Measurements from ENCODE around the gene TRIM39.
"Not testable (repeated sequence)": the region's sequence is repeated elsewhere in the genome, so short reads cannot be mapped to it uniquely, and the experiment has no call there.

Gene TRIM39

DNA sequence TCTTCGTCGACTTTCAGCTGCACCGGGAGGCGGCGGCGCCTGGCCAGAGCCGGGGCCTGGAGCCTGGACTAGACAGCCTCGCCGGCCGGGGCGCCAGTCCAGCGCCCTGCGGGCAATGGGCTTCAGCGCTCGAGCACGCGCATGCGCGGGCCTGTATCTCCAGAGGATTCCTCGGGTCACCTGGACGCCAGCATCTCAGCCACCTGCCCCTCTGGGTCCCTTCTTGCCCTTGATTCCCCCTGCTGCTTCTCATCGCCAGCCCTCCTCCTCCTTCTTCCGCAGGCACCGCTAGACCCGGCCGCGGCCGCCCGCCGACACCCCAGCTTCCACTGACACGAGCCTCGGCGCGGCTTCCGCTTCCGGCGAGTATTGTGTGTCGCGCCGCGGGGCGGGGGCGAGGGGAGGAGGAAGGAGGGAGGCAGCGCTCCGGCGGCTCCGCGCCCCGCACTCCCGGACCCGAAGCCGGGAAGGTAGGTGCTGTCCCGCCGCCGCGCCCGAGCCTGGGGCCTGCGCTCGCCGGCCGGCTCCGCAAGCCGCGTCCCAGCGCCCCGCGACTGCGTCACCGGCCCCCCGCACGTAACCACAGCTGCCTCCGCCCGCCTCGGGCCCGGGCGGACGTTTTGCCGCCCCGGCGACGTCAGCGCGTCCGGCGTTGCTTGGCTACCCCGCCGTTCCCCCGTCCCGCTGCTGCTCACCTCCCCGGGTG is at the start of gene TRIM39:
Gene TRIM39, plus strand, starts transcription at position 402 of the 706 bp plus-strand sequence. CDS start 2,391 bp downstream, outside the sequence.
- peak; percentile 82 for DNase-seq

- not testable (repeated sequence) for DNase-seq
Observed at GRCh38 chr6:30280988-30281387, 45.7 kb upstream of the TRIM39 start.

GRCh38 chr6:30282522-30282921 is 44.2 kb upstream of the TRIM39 start:
- DNase-seq: no peak

GRCh38 chr6:30283761-30284160 is 43.0 kb upstream of the TRIM39 start:
- no peak for DNase-seq

DNA sequence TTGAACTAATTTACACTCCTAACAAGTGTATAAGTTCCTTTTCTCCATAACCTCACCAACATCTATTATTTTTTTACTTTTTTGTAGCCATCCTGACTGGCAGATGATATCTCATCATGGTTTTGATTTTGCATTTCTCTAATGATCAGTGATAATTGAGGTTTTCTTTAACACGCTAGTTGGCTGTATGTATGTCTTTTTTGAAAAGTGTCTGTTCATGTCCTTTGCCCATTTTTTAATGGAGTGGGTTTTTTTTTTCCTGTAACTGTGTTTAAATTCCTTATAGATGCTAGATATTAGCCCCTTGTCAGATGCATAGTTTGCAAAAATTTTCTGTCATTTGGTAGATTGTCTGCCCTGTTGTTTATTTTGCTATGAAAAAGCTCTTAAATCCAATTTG is 39.6 kb upstream of the TRIM39 start:
- DNase-seq: no peak

GRCh38 chr6:30295837-30296236 is 30.9 kb upstream of the TRIM39 start:
- no peak for DNase-seq

GRCh38 chr6:30304002-30304401 is 22.7 kb upstream of the TRIM39 start:
- DNase-seq: no peak

DNA sequence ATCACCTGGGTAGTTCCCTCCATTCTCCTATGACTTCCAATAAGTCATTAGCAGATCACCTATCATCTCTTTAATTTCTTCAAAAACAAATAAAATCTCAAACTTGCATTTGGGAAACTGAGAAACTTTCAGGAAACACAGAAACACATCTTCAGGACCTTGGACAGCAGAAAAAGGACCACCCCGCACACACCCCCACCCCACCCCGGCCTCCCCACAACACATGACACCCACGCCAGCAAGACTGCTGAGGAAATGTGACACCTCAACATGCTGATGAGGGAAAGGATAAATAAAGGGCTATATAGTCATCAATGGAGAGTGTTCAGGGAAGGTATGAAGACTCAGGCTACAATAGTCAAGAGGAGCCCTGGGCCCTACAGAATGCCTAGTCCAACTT is 15.6 kb upstream of the TRIM39 start:
- no peak for DNase-seq

DNA sequence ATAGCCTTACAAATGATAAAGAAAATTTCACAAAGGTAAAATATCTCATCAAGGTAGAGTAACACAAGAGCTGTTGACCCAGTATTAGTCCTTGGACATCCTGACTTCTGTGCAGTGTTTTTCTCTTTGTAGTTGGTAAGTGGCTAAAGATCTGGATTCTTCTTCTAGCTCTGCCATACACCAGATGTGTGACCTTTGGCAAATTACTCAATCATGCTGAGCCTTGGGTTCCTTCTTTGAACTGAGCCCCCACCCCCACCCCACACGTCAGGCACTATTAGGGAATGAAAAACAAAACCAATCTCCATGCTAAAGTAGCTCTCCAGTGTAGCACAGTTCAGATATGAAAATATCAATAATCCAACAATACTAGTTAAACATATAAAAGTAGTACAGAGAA is 15.1 kb upstream of the TRIM39 start:
- DNase-seq: no peak

GRCh38 chr6:30312266-30312665 is 14.5 kb upstream of the TRIM39 start:
- no peak for DNase-seq

DNA sequence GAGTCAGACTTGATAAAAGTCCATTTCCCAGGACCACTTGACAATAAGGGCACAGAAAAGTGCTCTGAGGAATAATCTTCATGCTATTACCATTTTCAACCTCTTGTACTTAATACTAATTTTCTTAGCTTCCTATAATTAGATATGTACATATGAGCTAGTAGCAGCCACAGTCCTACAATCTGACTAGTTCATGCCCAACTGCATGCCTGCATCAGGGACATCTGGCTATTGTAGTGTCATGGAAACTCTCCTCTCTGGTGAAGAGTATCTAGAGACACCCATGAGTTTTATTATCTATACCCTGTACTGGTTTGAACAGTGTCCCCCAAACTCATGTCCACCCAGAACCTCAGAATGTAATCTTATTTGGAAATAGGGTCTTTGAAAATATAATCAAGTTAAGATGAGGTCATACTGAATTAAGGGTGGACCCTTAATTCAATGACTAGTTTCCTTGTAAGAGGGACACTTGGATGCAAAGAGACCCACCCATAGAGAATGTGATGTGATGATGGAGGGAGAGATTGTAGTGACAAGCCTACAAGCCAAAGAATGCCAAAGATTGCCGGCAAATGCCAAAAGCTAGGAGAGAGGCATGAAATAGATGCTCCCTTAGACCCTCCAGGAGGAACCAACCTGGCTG is 13.9 kb upstream of the TRIM39 start:
- no peak for DNase-seq

DNA sequence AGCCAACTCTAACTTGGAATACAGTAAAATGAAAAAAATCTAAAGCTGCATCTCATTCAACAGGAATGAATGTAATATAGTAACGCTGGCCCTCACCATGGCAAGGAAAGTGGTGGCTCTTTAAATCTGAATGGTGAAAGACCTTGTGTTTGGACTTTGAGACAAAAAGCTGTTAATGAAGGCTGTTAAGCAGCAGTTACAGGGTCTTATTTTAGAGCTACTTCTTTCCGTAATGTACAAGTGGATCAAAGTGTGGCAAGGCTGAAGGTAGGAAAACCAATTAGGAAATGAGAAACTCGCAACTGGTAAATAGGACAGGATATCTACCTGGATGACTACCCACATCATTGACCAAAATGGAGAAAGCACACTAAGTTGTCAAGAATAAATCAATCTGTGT is 11.6 kb upstream of the TRIM39 start:
- DNase-seq: no peak

- no peak for DNase-seq
Observed at GRCh38 chr6:30317913-30318589, 8.7 kb upstream of the TRIM39 start.

GRCh38 chr6:30319146-30319835 is 7.4 kb upstream of the TRIM39 start:
- no peak for DNase-seq

DNA sequence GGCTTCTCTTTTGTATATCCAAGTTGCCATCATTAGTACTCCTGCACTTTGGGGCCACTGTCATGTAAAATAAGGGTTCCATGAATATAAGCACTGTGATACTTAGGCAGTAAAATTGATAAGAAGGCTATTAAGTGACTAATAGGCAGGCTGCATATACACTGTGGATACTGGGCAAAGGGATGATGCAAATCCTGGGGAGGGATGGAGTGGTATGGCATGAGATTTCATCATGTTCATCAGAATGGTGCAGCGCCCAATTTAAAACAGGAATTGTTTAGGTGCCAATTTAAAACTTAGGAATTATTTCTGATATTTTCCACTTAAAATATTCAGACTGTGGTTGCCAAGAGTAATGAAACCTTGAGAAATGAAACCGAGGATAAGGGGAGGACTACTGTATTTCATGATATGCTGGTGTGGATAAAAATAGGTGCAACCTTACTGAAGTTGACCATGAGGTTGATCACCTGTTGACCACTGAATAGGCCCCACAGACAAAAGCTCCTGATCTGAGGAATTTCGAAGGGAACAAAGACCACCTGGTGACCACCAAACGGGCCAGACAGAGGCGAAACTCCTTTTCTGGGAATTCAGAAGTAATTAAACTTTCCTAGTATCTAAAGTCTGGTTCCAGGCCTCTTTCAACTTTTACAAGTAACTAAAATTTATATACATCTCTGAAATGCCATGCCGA is 4.9 kb upstream of the TRIM39 start:
- no peak for DNase-seq

GRCh38 chr6:30322527-30323501 is 3.9 kb upstream of the TRIM39 start:
- DNase-seq: peak; percentile 47

- DNase-seq: no peak
Observed at GRCh38 chr6:30323806-30324205, 2.9 kb upstream of the TRIM39 start.

DNA sequence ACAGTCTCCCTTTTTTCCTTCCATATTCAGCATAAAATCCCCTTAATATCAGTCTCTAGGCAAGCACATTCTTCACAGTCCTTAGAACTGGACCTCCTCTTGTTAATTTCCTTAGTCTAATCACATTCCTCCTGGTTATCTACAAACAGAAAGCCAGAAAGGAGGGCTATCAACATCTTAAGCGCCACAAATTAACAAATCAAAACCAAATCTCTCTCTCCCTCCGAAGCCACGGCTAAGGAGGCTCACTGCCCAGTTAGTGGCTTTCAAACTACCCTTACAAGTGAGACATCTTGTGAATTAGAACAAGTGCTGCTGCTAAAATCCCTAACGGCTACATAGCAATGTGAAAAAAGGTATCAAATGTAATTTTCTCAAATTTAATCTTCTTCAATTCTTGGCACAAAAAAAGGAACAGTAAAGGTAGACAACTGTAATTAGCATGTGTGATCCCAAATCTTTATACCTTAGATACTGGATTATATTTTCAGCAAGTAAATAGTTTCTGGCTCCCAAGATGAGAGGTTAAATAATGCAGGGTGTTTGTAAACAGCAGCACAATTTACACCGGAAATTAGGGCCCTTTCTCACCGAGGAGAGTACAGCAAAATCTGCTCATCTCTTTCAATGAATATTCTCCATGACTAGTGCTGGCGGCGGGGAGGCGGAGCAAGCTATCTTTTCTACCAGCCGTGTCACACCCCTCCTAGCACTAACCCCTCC is 1.4 kb upstream of the TRIM39 start:
- no peak for DNase-seq

DNA sequence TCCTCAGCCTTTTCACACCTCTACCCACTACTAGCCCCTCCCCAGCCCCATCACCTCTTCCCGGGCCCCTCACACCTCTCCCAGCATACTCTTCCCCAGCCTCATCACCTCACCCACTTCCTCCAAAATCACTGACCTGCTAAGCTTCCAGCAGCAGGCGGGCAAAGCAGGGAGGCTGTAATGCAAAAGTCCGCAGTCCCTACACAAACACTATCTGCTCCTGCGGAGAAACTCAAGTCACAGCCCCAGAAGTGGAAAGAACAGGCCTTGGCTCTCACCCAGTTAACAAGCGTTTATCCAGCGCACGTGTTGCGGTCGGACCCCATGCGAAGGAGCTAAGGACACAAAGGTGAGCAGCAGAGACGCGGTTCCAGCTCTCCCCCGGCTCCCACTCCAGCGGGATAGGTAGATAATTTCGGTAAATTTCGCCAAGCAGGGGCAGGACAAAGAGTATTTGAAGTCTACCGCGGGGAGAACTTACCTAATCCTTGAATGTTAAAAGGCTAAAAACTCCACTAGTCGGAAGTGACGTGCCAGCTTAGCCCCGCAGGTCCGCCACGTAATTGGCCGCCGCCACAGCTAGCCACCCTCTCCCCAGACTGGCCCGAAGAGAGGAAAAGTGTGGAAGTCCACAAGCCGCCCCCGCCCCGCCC is 728 bp upstream of the TRIM39 start:
- peak; percentile 79 for DNase-seq

DNA sequence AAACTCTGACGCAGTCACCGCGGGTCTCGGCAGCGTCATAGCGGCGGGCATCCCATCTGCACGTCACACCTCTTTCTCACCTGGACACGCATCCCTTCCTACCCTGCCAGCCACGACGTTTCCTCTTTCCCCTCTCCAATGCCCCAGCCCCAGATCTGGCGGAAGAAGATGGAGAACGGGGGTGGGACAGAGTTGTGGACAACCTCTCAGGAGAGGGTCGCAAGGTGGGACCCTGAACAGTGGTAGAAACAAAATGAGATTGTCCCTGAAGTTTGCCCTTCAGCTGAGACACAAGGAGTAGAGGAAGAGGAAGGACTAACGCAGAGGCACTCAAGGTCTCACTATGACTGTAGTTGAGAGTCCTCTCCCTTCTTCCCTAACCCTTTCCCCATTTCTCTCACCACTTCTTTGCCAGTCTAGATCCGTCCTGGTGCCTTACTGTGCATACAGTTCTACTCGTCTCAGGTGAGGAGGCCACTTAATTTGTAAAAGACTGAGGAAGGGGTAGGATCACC is 562 bp downstream of the TRIM39 start:
- DNase-seq: no peak
